Activated CD8-positive, alpha-beta memory T cell treated with anti-CD3 and anti-CD28 coated beads, Interleukin-2, amount 50 U/mL, for 24 hours (primary cell): Measurements from ENCODE around the gene GLDN.

Source experiments
- DNase-seq: peaks from one replicate; pipeline ENCODE4 v3.0.0-alpha.2; 2020; ENCODE audit errors: extremely low read depth

The GLDN gene

DNA sequence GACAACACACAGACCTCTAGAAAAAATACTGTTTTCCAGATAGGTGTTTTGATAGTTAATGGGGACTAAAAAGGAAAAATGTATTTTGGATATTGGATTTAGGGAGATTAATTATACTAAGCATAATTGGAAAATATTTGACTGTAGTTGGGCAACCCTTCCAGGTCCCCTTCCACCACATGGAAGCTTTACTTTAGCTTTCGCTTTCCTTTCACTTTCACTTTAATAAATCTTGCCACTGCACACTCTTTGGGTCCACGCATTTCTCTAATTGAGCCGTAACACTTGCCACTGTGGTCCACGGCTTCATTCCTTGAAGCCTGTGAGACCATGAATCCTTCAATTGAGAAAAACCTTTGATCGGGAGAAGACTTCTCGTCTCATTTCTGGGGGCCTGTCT is 15.5 kb downstream of the GLDN start:
- DNase-seq: no peak

DNA sequence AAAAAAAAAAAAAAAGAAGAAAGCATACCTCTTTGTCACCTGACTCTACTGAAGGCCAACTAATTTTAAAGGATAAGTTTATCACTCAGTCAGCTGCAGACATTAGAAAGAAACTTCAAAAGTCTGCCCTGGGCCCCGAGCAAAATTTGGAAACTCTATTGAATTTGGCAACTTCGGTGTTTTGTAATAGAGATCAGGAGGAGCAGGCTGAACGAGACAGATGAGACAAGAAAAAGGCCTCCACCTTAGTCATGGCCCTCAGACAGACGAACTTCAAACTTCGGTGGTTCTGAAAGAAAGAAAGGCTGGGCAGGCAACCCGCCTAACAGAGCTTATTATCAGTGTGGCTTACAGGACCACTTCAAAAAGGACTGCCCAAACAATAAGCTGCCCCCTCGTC is 18.5 kb downstream of the GLDN start:
- no peak for DNase-seq

DNA sequence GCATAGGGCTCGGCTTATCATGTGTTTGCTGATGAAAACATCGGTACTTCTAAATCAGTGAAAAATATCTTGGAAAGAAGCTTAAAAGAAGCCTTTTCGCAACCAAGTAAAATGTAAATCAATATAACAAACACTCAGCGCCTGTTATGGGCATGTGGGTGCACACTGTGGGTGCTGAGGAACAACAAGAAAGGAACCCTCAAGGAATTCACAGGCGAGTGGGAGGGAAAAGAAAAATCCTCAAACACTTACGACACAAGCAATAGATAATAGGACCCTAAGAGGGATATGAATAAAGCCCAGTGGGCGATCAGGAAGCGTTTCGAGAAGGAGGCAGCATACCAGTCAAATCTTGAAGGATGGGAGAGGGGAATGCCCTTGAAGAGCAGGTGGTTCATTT is 21.9 kb downstream of the GLDN start:
- DNase-seq: no peak

DNA sequence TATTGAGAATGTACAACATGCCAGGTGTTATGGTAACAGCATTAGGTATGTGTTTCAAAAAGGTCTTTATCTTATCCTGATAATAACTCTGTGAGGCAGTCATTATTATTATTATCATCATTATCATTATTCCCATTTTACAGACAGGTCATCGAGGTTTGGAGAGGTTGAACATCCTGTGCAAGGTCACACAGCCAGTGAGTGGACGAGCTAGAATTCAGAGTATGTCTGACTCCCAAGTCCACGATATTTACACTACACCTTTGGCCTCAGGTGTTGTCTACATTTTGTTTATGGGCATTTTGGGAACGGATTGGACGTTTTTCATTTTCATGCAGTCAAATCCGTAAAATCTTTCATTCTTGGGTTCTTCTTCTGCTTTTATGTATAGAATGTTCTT is 24.0 kb downstream of the GLDN start:
- no peak for DNase-seq

DNA sequence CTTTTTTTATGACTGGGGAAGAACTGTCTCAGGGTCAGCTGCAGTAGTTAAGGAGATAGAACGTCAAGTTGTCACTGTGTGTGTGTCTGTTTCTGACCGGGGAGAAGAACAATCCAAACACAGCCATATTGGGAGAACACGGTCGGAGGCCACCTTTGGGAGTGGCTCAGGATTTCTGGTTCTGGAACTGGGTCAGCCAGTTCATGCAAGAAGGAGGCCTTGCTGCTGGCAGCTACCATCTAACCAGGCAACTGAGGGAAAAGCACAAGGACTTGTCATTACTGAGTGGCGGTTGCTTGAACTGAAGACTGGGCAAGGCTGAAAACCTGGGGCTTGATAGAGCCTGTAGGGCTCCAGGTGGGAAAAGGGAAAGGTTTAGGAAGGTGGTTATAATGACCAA is 24.6 kb downstream of the GLDN start:
- no peak for DNase-seq

DNA sequence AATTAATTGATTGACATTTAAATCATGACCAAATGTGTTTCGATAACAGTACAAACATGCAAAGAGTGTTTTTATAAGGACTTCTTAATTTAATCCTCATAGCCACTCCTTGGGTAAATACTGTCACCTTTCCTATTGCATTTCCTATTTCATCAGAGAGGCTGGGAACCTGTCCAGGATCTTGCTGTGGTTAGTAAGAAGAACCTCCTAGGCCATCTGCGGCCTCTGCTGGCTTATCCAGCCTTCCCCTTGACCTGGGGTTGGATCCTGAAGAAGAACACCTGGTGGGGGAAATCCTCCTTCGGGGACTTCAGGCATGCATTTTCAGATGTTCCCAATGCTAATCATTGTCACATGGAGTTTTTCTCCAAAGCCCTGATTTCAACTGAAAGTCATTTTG is 25.5 kb downstream of the GLDN start:
- no peak for DNase-seq

DNA sequence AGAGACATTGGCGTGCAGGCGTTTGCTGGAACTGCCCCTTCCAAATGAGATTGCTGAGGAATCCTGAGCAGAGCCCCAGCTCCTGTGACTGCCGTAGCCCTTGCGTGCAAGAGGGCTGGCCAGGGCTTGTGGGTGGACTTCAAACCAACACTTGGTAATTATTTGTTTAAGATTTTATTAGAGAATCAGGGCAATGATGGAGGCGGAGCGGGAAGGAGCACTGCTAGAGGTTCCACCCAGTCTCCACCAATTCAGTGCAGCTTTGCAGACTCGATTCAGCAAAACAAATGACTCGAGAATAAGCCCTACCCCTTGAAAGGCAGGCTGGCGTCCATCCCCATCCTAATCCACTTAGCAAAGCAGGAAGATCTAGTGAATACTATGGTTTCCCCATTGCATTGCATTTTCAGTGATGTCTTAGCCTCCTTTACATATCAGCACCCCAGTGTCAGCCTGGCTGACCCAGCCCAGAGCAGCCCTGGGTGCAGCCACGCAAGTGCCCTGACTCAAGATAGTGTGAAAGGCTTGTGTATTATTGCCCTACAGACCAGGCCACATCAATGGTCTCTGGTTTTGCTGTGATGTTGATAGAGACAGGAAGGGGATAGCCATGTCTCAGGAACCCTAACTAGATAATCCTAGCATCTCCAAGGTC is 26.0 kb downstream of the GLDN start:
- no peak for DNase-seq

DNA sequence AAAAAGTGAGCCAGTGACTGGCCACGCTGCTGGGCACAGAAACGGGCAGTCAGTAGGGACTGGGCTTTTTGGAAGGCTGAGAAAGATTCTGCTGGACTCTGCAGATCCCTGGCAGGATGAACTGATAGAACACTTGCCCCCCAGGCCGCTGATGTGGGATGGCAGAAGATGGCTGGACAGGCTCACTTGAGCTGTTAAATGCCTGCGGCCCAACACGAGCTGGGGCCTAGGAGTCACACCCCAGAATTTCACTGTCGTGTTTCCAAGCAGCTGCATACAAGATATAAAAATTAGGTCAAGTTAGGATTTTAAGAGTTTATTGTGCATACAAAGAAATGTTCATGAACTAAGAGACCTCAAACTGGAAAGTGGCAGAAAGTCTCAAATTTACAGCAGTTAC is 26.9 kb downstream of the GLDN start:
- DNase-seq: no peak

DNA sequence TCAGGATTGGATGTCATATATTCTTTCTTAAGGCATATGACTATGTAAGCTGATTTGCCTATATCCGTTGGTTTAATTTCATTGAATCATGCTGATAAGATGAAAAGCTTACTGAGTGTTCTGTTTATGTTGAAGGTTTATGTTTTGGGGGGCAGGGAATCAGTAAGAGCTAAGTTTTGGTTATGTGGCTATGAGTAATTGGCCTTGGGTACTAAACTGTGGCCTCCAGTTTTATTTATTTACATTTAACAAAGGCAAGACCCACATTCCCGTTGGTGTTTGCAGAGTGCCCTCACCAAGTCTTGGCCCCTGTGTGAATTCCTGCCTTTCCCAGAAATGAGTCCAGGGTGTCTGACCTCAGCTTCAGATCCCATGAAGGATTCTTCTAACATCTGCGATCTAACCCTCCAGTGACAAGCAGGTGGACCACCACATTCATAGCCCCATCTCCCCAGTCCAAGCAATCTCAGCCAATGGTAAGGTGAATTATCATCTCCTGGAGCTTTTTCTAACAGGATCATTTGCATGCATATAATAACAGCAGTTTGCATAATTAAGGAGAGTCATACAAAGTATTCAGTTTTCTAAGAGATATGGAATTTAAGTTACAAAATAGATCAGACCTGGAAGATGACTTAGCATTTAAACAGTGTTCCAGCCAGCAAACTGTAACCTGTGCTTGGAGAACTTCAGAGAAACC is 27.4 kb downstream of the GLDN start:
- no peak for DNase-seq

DNA sequence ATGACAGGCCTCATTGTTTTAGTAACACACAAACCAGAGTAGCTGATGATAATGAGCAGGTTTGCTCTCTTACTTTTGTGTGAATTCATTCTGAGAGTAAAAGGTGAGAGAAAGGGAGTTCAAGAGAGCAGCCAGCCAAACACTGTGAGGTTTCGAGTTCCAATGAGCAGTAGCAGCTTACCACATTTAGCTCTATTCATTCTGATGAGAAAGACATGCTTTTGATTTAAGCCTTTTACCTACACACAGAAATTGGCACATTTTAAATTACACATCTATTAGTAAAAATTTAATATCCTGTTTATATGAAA is 28.0 kb downstream of the GLDN start:
- DNase-seq: no peak

DNA sequence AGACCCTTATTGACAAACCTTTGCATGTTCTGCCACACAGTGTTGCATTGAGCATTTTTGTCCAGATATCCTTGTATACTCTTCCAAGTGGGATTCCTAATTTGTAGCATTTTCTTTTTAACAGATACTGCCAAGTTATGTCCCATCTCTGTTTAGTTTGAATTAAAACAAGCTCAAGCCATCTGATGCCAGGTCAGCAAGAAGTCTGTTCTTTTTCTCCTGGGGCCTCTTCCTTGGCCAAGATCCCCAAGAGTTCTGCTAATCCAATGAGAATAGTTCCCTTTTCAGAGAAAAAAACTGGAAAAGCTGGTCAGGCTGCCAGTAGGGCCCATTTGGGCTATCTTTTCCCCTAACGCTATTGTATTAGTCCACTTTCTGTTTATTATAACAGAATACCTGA is 29.8 kb downstream of the GLDN start:
- no peak for DNase-seq

DNA sequence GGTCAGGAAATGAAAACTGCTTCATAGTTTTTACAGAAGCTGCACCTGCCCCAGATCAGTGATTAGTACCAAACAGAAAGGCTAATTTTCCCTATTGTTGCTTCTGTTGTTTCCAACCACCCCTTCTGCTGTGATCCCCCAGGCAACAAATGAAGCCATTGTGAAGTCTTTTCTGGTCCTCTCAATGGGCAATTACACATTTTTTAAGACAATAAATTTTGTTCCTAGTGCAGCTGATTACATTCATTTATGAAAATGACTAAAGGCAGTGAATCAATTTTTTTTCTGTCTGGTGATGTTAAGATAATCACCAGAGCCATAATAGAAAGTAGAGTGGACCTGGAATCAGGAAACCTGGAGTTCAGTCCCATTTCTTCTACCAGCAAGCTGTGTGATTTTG is 32.7 kb downstream of the GLDN start:
- DNase-seq: no peak

DNA sequence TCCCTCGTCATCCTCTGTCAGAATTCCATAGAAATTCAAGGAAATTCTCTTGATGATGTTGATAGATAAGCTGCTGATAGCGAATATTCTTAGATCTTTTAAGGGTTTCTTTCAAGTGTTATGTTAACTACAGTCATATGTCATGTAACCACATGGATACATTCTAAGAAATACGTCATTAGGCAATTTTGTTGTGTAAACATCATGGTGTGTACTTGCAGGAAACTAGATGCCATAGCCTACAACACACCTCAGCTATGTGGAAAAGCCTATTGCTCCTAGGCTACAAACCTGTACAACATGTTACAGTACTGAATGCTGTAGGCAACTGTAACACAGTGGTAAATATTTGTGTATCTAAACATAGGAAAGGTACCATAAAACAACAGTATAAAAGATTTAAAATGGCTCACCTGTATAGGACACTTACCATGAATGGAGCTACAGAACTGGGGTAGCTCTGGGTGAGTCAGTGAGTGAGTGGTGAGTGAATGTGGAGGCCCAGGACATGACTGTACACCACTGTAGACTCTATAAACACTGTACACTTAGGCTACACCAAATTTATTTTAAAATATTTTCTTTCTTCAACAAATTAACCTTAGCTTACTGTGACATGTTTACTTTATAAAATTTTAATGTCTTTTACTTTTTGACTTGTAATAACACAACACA is 34.6 kb downstream of the GLDN start:
- DNase-seq: no peak

DNA sequence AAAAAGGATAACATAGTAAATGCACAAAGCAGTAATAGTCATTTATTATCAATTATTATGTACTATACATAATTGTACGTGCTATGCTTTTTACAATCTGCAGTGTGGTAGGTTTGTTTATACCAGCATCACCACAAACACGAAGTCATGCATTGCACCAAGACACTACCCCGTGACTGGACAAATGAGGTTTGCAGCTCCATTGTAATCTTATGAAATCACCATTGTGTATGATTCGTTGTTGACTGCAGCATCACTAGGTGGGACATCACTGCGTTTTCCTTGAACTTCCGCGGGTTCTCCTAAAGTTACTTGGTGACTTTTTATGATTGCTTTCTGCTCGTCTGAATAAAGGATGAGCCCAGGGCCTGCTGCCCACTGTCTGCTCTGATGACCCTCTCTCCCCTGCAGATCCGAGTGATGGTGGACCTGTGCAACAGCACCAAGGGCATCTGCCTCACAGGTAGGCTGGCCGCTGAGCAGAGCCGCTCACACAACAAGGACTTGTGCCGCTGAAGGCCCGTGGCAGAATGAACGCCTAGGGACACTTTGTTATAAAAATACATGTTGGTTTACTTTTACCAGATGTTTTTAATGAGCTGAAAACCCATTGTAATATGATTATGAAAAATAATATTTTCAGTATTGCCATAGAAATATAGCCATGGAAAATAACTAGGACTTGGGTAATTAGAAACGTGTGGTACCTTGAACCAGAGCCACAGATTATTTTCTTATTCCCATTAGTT is 35.8 kb downstream of the GLDN start:
- DNase-seq: no peak

DNA sequence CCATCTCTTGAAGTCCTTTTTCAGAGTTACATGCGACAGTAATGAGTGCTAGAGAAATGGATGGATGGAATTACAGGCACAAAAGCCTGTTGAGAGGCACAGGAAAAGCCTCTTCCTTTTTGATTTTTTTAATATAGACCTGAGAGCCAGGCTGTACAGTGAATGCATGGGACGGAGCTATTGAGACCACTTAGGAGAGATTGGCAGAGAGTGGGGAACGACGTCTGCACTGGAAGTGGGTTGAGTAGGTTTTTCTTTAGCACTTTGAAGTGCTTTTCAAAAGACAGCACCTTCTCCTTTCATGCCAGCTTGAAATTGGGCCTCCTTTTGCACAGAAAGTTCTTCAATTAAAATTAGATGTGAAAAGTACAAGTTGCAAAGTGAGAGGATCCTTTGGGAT is 37.0 kb downstream of the GLDN start:
- DNase-seq: no peak

DNA sequence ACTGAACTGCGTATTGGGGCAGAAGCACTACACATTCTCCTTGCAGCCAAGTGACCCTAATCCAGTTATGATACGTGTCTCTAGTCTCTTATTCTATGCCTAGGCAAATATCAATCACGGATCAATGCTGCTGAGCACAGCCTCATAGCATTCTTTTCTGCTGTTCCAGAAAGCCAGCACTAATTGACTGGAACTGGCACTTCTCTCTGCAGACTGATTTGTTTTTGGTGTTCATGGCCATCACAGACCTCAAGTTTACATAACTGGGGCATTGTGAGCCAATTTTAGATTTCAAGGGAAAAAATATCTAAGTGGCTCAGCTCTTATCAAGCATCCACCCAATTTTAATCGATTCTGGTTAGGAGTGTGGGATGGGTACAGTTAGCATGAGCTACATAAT is 37.9 kb downstream of the GLDN start:
- DNase-seq: no peak

DNA sequence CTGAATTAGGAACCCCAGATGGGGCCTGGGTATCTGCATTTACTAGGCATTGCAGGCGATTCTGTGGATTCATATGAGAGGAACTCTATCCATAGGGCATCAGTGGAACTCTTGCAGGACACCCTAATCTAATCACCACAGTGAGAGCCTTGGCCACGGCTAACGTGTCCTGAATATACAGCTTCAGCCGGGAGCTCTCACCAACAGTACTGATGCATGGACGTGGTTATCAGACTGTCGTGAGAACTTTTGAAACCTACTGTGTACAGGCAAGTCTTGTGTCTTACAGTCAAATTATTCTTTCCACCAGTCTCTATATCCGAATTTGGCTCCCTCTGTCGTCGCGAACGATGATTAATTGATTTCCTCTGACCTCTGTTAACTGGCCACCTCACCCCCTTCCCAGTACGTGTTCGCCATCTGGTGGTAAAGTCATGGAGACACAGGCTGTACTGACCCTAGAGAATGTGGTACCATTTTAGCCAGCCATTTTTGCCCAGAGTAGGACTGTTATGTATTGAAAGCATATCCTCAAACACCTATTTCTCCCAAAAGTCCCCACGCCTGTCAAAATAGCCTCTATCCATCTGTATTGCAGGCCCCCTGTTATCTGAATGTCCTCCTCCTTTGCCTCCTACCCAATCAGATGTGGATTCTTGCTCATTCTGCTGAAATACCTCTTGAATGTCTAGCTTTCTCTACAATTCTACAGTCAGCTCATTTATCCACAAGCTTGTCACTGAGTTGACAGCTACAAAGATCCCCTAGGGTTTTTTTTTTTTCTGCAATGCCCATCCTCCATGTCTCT is 39.7 kb downstream of the GLDN start:
- DNase-seq: no peak

DNA sequence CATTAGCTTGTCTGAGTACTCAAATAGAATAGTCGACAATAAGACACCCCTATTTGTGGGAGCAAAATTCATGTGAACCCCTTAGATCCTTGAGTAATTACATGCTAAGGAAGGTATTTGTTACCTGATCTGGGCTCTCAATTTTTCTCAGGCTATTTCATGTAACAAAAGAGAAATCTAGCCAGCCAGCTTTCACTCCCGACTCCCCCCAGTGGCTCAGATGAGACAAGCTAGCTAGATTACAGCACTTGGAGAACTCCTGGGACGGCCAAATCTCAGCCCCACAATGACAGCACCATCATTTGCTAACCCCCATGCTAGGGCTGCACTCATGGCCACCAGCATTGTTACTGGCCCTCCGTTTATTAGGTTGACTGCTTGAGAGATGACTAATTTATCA is 41.3 kb downstream of the GLDN start:
- DNase-seq: no peak

DNA sequence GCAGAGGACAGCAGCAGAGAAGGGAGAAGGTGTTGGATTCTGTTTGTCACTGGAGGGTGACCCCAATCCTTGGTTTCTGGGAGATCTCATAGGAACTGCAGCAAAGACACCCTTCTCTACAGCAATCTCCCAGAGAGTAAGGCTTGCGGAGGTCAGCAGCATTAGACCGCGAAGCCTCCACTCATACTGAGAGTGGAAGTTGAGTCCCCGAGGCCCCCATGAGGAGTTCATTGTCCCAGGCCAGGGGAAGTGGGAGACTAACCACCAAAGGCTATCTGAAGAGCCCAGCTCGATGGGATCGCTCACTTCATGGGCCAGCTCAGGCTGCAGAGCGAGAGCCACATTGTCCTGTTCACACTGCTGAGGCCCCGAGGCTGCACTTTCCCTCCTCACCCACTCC is 44.6 kb downstream of the GLDN start:
- DNase-seq: no peak

DNA sequence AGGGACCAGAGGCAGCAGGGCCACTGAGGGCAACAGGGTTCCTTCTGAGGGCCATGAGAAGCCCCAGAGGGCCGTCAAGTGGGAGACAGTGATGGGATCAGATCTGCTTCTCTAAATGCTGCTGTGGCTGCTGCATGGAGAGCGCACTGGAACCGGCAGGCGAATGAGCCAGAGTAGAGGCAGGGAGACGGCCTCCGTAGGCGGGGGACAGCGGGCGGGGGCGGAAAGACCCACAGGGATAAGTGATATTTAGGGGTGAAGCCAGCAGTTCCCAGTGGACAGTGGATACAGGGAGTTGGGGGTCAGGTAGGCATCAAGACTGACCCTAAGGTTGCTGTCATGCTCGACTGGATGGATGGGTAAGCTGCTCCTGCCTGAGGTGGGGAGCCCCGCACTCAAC is 45.0 kb downstream of the GLDN start:
- DNase-seq: no peak

DNA sequence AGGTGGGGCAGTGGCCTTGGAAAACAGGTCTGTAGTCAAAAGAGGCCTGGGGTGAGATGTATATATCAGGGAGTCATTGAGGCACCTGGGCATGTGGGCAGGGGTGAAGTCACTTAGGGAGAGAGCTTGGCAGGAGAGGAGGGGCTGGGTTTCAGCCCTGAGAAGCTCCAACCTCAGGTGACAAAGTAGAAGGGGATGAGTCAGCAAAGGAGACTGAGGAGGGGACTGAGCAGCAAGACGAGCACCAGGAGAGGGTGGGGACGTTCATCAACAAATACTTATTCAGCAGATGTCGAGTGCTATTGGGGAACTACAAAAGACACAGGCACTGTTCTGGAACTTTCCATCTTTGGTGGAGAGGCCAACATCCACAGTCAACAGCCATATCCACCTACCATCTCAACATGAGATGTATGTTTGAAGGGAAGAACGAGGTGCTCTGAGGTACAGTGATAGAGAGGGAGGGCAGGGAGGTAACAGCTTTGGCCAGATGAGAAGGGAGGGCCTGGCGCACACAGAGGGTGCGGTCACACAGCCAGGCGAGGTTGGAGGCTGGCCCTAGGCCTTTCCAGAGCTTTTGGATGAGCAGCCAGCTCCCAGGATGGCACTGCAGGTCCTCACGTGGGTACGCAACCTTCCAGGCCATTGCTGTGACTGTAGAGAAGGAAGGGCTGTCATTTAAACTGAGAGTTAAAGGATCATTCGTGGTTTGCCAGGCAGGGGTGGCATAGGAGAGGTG is 45.7 kb downstream of the GLDN start:
- DNase-seq: no peak
